Central memory CD4-positive, alpha-beta T cell (primary cell): ENCODE measurements around the gene CIC.

Source experiments
- DNase-seq: peaks from one replicate; pipeline ENCODE4 v3.0.0; 2022

Gene CIC

GRCh38 chr19:42244347-42245220 is 24.5 kb upstream of the CIC start:
- DNase-seq: peak; percentile 89

GRCh38 chr19:42245231-42245630 is 23.8 kb upstream of the CIC start:
- no peak for DNase-seq

- DNase-seq: no peak
Measured at GRCh38 chr19:42246143-42246921, 22.7 kb upstream of the CIC start.

GRCh38 chr19:42246922-42247639 is 22.0 kb upstream of the CIC start:
- DNase-seq: no peak

GRCh38 chr19:42247640-42248199 is 21.3 kb upstream of the CIC start:
- no peak for DNase-seq

- no peak for DNase-seq
Measured at GRCh38 chr19:42248270-42249148, 20.5 kb upstream of the CIC start.

GRCh38 chr19:42249149-42249750 is 19.8 kb upstream of the CIC start:
- DNase-seq: no peak

GRCh38 chr19:42249769-42250168 is 19.3 kb upstream of the CIC start:
- no peak for DNase-seq

- DNase-seq: no peak
Measured at GRCh38 chr19:42250183-42250665, 18.8 kb upstream of the CIC start.

- no peak for DNase-seq
Measured at GRCh38 chr19:42250666-42251531, 18.2 kb upstream of the CIC start.

GRCh38 chr19:42251572-42252358 is 17.3 kb upstream of the CIC start:
- no peak for DNase-seq

- DNase-seq: no peak
Measured at GRCh38 chr19:42252365-42253244, 16.4 kb upstream of the CIC start.

GRCh38 chr19:42253245-42254088 is 15.6 kb upstream of the CIC start:
- peak; percentile 60 for DNase-seq

GRCh38 chr19:42254089-42254849 is 14.8 kb upstream of the CIC start:
- peak; percentile 79 for DNase-seq

- peak; percentile 93 for DNase-seq
Measured at GRCh38 chr19:42254850-42255765, 13.9 kb upstream of the CIC start, which contains the start of gene ERF. Gene ERF, minus strand, starts transcription at chr19:42255128. Its CDS starts 129 bp downstream, at chr19:42254999.
